H9 (cell line): ENCODE measurements around the gene ZNF609. TPM values are rescaled to one million over a fixed set of nuclear protein-coding genes. Genes with fewer than 3 reads are reported as not detected.

Experiments used
- DNase-seq: peaks from one replicate; pipeline ENCODE4 v3.0.0-alpha.2; 2017
- H2AFZ ChIP-seq: one replicate; pipeline ENCODE4 v1.6.1; 2013; ENCODE audit warnings: mild to moderate bottlenecking, low read length, control low read depth, moderate library complexity
- H2AK5ac ChIP-seq: 2 replicates; pipeline ENCODE4 v1.6.1; 2013; ENCODE audit warnings: low read length, control low read depth, mixed read lengths; ENCODE audit not compliant: insufficient read length
- H2BK120ac ChIP-seq: one replicate; pipeline ENCODE4 v1.6.1; 2013; ENCODE audit warnings: low read depth, mild to moderate bottlenecking, low read length, control low read depth, inconsistent platforms; ENCODE audit not compliant: poor library complexity, severe bottlenecking
- H2BK12ac ChIP-seq: 2 replicates; pipeline ENCODE4 v1.6.1; 2013; ENCODE audit warnings: low read length, control low read depth, mixed read lengths, low read depth; ENCODE audit not compliant: insufficient read length
- H2BK15ac ChIP-seq: 2 replicates; pipeline ENCODE4 v1.6.1; 2013; ENCODE audit warnings: low read depth, low read length, control low read depth
- H2BK20ac ChIP-seq: one replicate; pipeline ENCODE4 v1.6.1; 2013; ENCODE audit warnings: low read depth, mild to moderate bottlenecking, low read length, control low read depth, inconsistent platforms; ENCODE audit not compliant: poor library complexity, severe bottlenecking
- H2BK5ac ChIP-seq: 2 replicates; pipeline ENCODE4 v1.6.1; 2013; ENCODE audit warnings: low read length, control low read depth, mixed read lengths; ENCODE audit not compliant: insufficient read length
- H3K14ac ChIP-seq: 2 replicates; pipeline ENCODE4 v1.6.1; 2013; ENCODE audit warnings: low read length, control low read depth; ENCODE audit not compliant: insufficient read depth
- H3K18ac ChIP-seq: 2 replicates; pipeline ENCODE4 v1.6.1; 2013; ENCODE audit warnings: low read depth, mild to moderate bottlenecking, mixed read lengths, low read length, control low read depth; ENCODE audit not compliant: insufficient read length
- H3K23ac ChIP-seq: 2 replicates; pipeline ENCODE4 v1.6.1; 2013; ENCODE audit warnings: low read length, control low read depth, mixed read lengths, low read depth; ENCODE audit not compliant: insufficient read length
- H3K23me2 ChIP-seq: 2 replicates; pipeline ENCODE4 v1.6.1; 2013; ENCODE audit warnings: low read depth, mild to moderate bottlenecking, mixed read lengths, low read length, control low read depth; ENCODE audit not compliant: insufficient read length, poor library complexity, severe bottlenecking
- H3K27ac ChIP-seq: 2 replicates; pipeline ENCODE4 v1.5.1; 2013; ENCODE audit warnings: low read length, control low read depth, mixed read lengths, low read depth; ENCODE audit not compliant: insufficient read length
- H3K27me3 ChIP-seq: 2 replicates; pipeline ENCODE4 v1.6.1; 2013; ENCODE audit warnings: low read length, control low read depth, inconsistent platforms; ENCODE audit not compliant: insufficient read depth
- H3K4ac ChIP-seq: 2 replicates; pipeline ENCODE4 v1.6.1; 2013; ENCODE audit warnings: low read depth, mild to moderate bottlenecking, control low read depth, inconsistent platforms, low read length, moderate library complexity
- H3K4me1 ChIP-seq: 2 replicates; pipeline ENCODE4 v1.6.1; 2013; ENCODE audit warnings: low read length, control low read depth, inconsistent platforms; ENCODE audit not compliant: insufficient read depth
- H3K4me2 ChIP-seq: 2 replicates; pipeline ENCODE4 v1.6.1; 2013; ENCODE audit warnings: low read length, control low read depth, mixed read lengths; ENCODE audit not compliant: insufficient read length, insufficient read depth
- H3K56ac ChIP-seq: 2 replicates; pipeline ENCODE4 v1.6.1; 2013; ENCODE audit warnings: low read depth, mild to moderate bottlenecking, mixed read lengths, low read length, control low read depth; ENCODE audit not compliant: insufficient read length
- H3K79me1 ChIP-seq: 2 replicates; pipeline ENCODE4 v1.6.1; 2013; ENCODE audit warnings: low read depth, mild to moderate bottlenecking, moderate library complexity, low read length, control low read depth, inconsistent platforms; ENCODE audit not compliant: insufficient read depth, poor library complexity, severe bottlenecking
- H3K79me2 ChIP-seq: 2 replicates; pipeline ENCODE4 v1.6.1; 2013; ENCODE audit warnings: low read length, control low read depth, inconsistent platforms; ENCODE audit not compliant: insufficient read depth
- H3K9ac ChIP-seq: 2 replicates; pipeline ENCODE4 v1.6.1; 2013; ENCODE audit warnings: low read length, control low read depth, mixed read lengths; ENCODE audit not compliant: insufficient read length; ENCODE audit errors: extremely low read depth
- H3K9me3 ChIP-seq: one replicate; pipeline ENCODE4 v1.6.1; 2013; ENCODE audit warnings: low read depth, low read length, inconsistent platforms; ENCODE audit not compliant: control insufficient read depth
- H3T11ph ChIP-seq: one replicate; pipeline ENCODE4 v1.6.1; 2013; ENCODE audit warnings: mild to moderate bottlenecking, low read length, control low read depth, inconsistent platforms
- H4K20me1 ChIP-seq: one replicate; pipeline ENCODE4 v1.6.1; 2013; ENCODE audit not compliant: control insufficient read depth, insufficient read length, insufficient read depth
- H4K5ac ChIP-seq: 2 replicates; pipeline ENCODE4 v1.6.1; 2013; ENCODE audit warnings: low read depth, mild to moderate bottlenecking, mixed read lengths, low read length, control low read depth; ENCODE audit not compliant: insufficient read length
- H4K8ac ChIP-seq: replicated peaks from 2 replicates; pipeline ENCODE4 v1.6.1; 2013; ENCODE audit warnings: low read length, control low read depth, mixed read lengths, low read depth; ENCODE audit not compliant: insufficient read length
- H4K91ac ChIP-seq: 2 replicates; pipeline ENCODE4 v1.6.1; 2013; ENCODE audit warnings: low read depth, mild to moderate bottlenecking, moderate library complexity, mixed read lengths, low read length, control low read depth; ENCODE audit not compliant: insufficient read length
- H3K27ac Mint-ChIP-seq, 3 experiments: 2 replicates in 2 of 3; 3 replicates in 1 of 3; pipeline ENCODE4 v1.8.0; 2020 to 2021; ENCODE audit warnings: mixed read lengths in 3 of 3, mild to moderate bottlenecking in 1 of 3, moderate library complexity in 1 of 3
- H3K27me3 Mint-ChIP-seq: 2 replicates; pipeline ENCODE4 v1.8.0; 2021; ENCODE audit warnings: low read depth, mild to moderate bottlenecking, moderate library complexity, mixed read lengths
- H3K36me3 Mint-ChIP-seq, 3 experiments: 2 replicates in 2 of 3; 3 replicates in 1 of 3; pipeline ENCODE4 v1.8.0; 2020 to 2021; ENCODE audit warnings: low read depth in 3 of 3, mixed read lengths in 3 of 3; ENCODE audit not compliant: insufficient read depth in 1 of 3
- H3K4me1 Mint-ChIP-seq, 2 experiments: 2 replicates each; pipeline ENCODE4 v1.8.0; 2020; ENCODE audit warnings: mixed read lengths in 2 of 2
- H3K4me3 Mint-ChIP-seq, 2 experiments: 2 replicates in 1 of 2; 3 replicates in 1 of 2; pipeline ENCODE4 v1.8.0; 2020 to 2021; ENCODE audit warnings: mild to moderate bottlenecking in 2 of 2, mixed read lengths in 2 of 2, moderate library complexity in 1 of 2
- H3K9me3 Mint-ChIP-seq, 2 experiments: 2 replicates in 1 of 2; 3 replicates in 1 of 2; pipeline ENCODE4 v1.8.0; 2020; ENCODE audit warnings: mild to moderate bottlenecking in 2 of 2, mixed read lengths in 2 of 2, moderate library complexity in 1 of 2
- CTCF ChIP-seq: fragments of 200-600 bp; sonication (generic); conservative IDR thresholded peaks from 3 replicates; pipeline ENCODE4 v1.8.0; 2021; ENCODE audit warnings: antibody characterized with exemption, mild to moderate bottlenecking
- WGBS: extraction: QIAGEN DNeasy Blood & Tissue Kit; methylation state at CpG from one replicate; pipeline ENCODE4 v1.1.7; 2013; ENCODE audit warnings: missing lambda C conversion rate, low lambda C conversion rate, mixed read lengths; ENCODE audit not compliant: insufficient read length; ENCODE audit errors: extremely low coverage; 5-methylcytosine and 5-hydroxymethylcytosine counted together
- total RNA-seq: library from RNA; stranded (reverse); gene quantifications from 2 replicates; pipeline ENCODE4 v1.2.1, GENCODE V29; 2021

The ZNF609 gene
- total RNA-seq, 1 experiment from 2014 or later, result 45.3 TPM

GRCh38 chr15:64651601-64652191 is 191.3 kb downstream of the ZNF609 start:
- H3K4me3 Mint-ChIP-seq, result no peak overlapping the region
- Histone ChIP-seq H3K9me3 (no peaks in the 10 kb centered on the region), H3K23me2 (no peaks in the 10 kb centered on the region), H2BK20ac (no peak overlapping the region), H2BK15ac (no peak overlapping the region), H2AK5ac (no peak overlapping the region), H4K8ac (no peak overlapping the region), H2BK5ac (no peak overlapping the region), H3K56ac (no peak overlapping the region), H2AFZ (no peak overlapping the region), H3K14ac (no peak overlapping the region), H3K27ac (no peak overlapping the region), H2BK12ac (no peak overlapping the region), H3K9ac (no peak overlapping the region), H2BK120ac (no peak overlapping the region), H3K18ac (no peak overlapping the region), H3K79me1 (no peaks in the 10 kb centered on the region), H4K20me1 (no peaks in the 10 kb centered on the region), H3K79me2 (no peaks in the 10 kb centered on the region), H3K4ac (no peak overlapping the region), H4K91ac (no peak overlapping the region), H4K5ac (no peak overlapping the region), H3T11ph (no peak overlapping the region), H3K4me1 (no peaks in the 10 kb centered on the region), H3K23ac (no peak overlapping the region), H3K4me2 (no peak overlapping the region), H3K27me3 (no peaks in the 10 kb centered on the region)
- DNase-seq, result peak; percentile 45
- no CpG with 5 or more reads among the region's 4 CpGs for WGBS
- no peak for TF ChIP-seq CTCF
- peaks cover 0 to 2% (median 2%) of the 10 kb centered on the region in 3 experiments; a peak in 1 of 7 replicates for H3K36me3 Mint-ChIP-seq
- peak overlapping the region; percentile 34 to 78 (median 45); a peak in 3 of 7 replicates for H3K27ac Mint-ChIP-seq
- no peaks in the 10 kb centered on the region for H3K27me3 Mint-ChIP-seq
- peaks cover 17% of the 10 kb centered on the region in 2 experiments for H3K4me1 Mint-ChIP-seq
- H3K9me3 Mint-ChIP-seq, result no peaks in the 10 kb centered on the region
